Kidney (tissue), 22 donors: ENCODE results near the gene CRYBG1. TPM values are rescaled to one million over a fixed set of nuclear protein-coding genes. Genes with fewer than 3 reads are reported as not detected.

Experiments used
- DNase-seq, 5 donors: peaks; one replicate each; pipeline ENCODE4 v3.0.0-alpha.2; 2013 to 2020
- FAIRE-seq: peaks from 2 replicates; lab custom pipeline; 2012; peaks lifted over from hg19 to GRCh38; lab: Jason Lieb, UNC
- H3K27ac ChIP-seq, 2 donors: one replicate each; pipeline ENCODE4 v1.7.0; 2013; ENCODE audit warnings: low read depth in 2 of 2, low read length in 2 of 2, inconsistent platforms in 1 of 2
- H3K27me3 ChIP-seq: one replicate; pipeline ENCODE4 v1.7.1; 2013; ENCODE audit warnings: low read length, inconsistent platforms; ENCODE audit not compliant: control insufficient read depth, insufficient read depth
- H3K36me3 ChIP-seq, 3 donors: one replicate each; pipeline versions ENCODE4 v1.7.0 to v1.7.1; 2013; ENCODE audit warnings: low read length in 3 of 3, control low read depth in 1 of 3, inconsistent platforms in 1 of 3; ENCODE audit not compliant: insufficient read depth in 3 of 3, control insufficient read depth in 2 of 3
- H3K4me1 ChIP-seq, 3 donors: one replicate each; pipeline versions ENCODE4 v1.7.0 to v1.7.1; 2013; ENCODE audit warnings: low read length in 3 of 3, inconsistent platforms in 1 of 3, low read depth in 1 of 3; ENCODE audit not compliant: control insufficient read depth in 2 of 3, insufficient read depth in 2 of 3
- H3K4me3 ChIP-seq, 3 donors: one replicate each; pipeline versions ENCODE4 v1.7.0 to v1.8.1; 2013; ENCODE audit warnings: low read length in 3 of 3, control low read depth in 1 of 3, inconsistent platforms in 1 of 3
- H3K9ac ChIP-seq, 3 donors: one replicate each; pipeline versions ENCODE4 v1.7.0 to v1.7.1; 2013; ENCODE audit warnings: low read length in 3 of 3, control low read depth in 1 of 3, inconsistent platforms in 1 of 3
- H3K9me3 ChIP-seq, 3 donors: one replicate each; pipeline versions ENCODE4 v1.7.0 to v1.7.1; 2013; ENCODE audit warnings: low read length in 3 of 3, control low read depth in 1 of 3, inconsistent platforms in 1 of 3; ENCODE audit not compliant: control insufficient read depth in 2 of 3, insufficient read depth in 1 of 3
- intact Hi-C: fragments of 100-400 bp; cut with DNase I; formaldehyde crosslinking; loops from one replicate; pipeline ENCODE4 v1.11.1; 2022
- long read RNA-seq, 10 donors: library from polyadenylated mRNA in 1 of 10; unstranded in 1 of 10; transcript quantifications; one replicate each; pipeline ENCODE4 v2.0.0 and lab custom pipeline, GENCODE V29; 2021 to 2026
- polyA plus RNA-seq: library from polyadenylated mRNA; stranded (reverse); fragments of 350-450 nt; fragmentation: Illumina TruSeq; extraction: RNeasy Lipid Tissue Mini Kit (QIAGEN cat#74804); gene quantifications from one replicate; pipeline ENCODE4 v1.2.3, GENCODE V29; 2014; ENCODE audit warnings: low read depth, low replicate concordance; ENCODE audit not compliant: insufficient read depth
- total RNA-seq: library from RNA; stranded (reverse); fragmentation: NEBNext Ultra II Directional; extraction: Animal tissue kit (Norgen Biotek cat#: 25700); gene quantifications from one replicate; pipeline ENCODE4 v1.2.1, GENCODE V29; 2021
- TF ChIP-seq, protein P1 (sequence below): IDR thresholded peaks from 3 replicates; pipeline ENCODE4 v1.5.1; 2012; ENCODE audit warnings: mild to moderate bottlenecking, moderate library complexity, borderline replicate concordance; ENCODE audit not compliant: insufficient read depth; ENCODE audit errors: extremely low read depth
- donor health status: control.
- donor health status: control.
- donor health status: control.
- donor health status: control.
- donor health status: control.
- donor health status: DM: yes; HTN: yes; CAD: no.
- donor health status: Normal renal cell carcinoma (clear cell type).

Gene CRYBG1, protein sequence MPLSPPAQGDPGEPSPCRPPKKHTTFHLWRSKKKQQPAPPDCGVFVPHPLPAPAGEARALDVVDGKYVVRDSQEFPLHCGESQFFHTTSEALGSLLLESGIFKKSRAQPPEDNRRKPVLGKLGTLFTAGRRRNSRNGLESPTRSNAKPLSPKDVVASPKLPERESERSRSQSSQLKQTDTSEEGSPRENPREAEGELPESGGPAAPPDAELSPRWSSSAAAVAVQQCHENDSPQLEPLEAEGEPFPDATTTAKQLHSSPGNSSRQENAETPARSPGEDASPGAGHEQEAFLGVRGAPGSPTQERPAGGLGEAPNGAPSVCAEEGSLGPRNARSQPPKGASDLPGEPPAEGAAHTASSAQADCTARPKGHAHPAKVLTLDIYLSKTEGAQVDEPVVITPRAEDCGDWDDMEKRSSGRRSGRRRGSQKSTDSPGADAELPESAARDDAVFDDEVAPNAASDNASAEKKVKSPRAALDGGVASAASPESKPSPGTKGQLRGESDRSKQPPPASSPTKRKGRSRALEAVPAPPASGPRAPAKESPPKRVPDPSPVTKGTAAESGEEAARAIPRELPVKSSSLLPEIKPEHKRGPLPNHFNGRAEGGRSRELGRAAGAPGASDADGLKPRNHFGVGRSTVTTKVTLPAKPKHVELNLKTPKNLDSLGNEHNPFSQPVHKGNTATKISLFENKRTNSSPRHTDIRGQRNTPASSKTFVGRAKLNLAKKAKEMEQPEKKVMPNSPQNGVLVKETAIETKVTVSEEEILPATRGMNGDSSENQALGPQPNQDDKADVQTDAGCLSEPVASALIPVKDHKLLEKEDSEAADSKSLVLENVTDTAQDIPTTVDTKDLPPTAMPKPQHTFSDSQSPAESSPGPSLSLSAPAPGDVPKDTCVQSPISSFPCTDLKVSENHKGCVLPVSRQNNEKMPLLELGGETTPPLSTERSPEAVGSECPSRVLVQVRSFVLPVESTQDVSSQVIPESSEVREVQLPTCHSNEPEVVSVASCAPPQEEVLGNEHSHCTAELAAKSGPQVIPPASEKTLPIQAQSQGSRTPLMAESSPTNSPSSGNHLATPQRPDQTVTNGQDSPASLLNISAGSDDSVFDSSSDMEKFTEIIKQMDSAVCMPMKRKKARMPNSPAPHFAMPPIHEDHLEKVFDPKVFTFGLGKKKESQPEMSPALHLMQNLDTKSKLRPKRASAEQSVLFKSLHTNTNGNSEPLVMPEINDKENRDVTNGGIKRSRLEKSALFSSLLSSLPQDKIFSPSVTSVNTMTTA (N-terminal part only)
- total RNA-seq (32.6 TPM), polyA plus RNA-seq (7.0 TPM)
- long read RNA-seq, donor 1: 0 reads
- long read RNA-seq, donor 2, full-length matches to known transcripts: 3 of 3 reads
- long read RNA-seq, donor 2, partial matches to known transcripts: 0 of 3 reads
- long read RNA-seq, donor 2, other reads (novel, unspliced or antisense): 0 of 3 reads
- long read RNA-seq, donor 3, partial matches to known transcripts: 12 of 12 reads
- long read RNA-seq, donor 3, other reads (novel, unspliced or antisense): 0 of 12 reads
- long read RNA-seq, donor 4, full-length matches to known transcripts: 1 of 8 reads
- long read RNA-seq, donor 4, partial matches to known transcripts: 7 of 8 reads
- long read RNA-seq, donor 4, other reads (novel, unspliced or antisense): 0 of 8 reads
- long read RNA-seq, donor 5: 0 reads
- long read RNA-seq, donor 6, partial matches to known transcripts: 13 of 13 reads
- long read RNA-seq, donor 6, other reads (novel, unspliced or antisense): 0 of 13 reads
- long read RNA-seq, donor 7, partial matches to known transcripts: 9 of 13 reads
- long read RNA-seq, donor 7, other reads (novel, unspliced or antisense): 4 of 13 reads
- long read RNA-seq, donor 8, full-length matches to known transcripts: 1 of 7 reads
- long read RNA-seq, donor 8, partial matches to known transcripts: 6 of 7 reads
- long read RNA-seq, donor 8, other reads (novel, unspliced or antisense): 0 of 7 reads
- long read RNA-seq, donor 9, full-length matches to known transcripts: 1 of 1 reads
- long read RNA-seq, donor 9, partial matches to known transcripts: 0 of 1 reads
- long read RNA-seq, donor 9, other reads (novel, unspliced or antisense): 0 of 1 reads
- long read RNA-seq, donor 10, partial matches to known transcripts: 9 of 16 reads
- long read RNA-seq, donor 10, other reads (novel, unspliced or antisense): 7 of 16 reads

DNA sequence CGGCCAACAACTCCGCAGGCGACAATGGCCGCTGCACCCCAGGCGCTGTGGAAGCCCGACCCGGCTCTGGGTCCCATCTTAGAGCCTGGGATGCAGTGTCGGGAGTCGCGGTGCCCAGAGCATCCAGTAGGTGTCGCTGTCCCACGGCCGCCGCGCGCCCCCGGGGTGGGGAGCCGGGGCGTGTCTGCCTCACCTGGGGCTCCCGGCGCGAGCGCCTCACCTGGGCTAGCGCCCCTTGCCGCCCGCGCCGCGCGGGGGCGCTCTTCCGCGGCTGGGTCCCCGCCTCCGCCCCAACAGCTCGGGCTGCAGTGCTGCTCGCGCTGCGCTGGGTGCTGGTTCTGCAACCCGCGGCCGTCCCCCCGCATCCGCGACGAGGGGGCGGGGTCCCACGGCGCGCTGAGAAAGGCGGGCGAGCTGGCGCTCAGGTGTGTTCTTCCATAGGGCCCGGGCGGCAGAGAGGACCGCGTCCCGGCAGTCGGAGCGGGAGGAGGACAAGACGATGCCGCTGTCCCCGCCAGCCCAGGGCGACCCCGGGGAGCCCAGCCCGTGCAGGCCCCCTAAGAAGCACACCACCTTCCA is at the start of gene CRYBG1:
Gene CRYBG1 (plus strand): TSS at position 308 of the 579 bp plus-strand sequence. CDS start 192 bp downstream, at position 500.
- peaks cover 0 to 4% (median 2%) of the 10 kb centered on the region in 3 donors for H3K4me1 ChIP-seq
- TF ChIP-seq, protein P1, sequence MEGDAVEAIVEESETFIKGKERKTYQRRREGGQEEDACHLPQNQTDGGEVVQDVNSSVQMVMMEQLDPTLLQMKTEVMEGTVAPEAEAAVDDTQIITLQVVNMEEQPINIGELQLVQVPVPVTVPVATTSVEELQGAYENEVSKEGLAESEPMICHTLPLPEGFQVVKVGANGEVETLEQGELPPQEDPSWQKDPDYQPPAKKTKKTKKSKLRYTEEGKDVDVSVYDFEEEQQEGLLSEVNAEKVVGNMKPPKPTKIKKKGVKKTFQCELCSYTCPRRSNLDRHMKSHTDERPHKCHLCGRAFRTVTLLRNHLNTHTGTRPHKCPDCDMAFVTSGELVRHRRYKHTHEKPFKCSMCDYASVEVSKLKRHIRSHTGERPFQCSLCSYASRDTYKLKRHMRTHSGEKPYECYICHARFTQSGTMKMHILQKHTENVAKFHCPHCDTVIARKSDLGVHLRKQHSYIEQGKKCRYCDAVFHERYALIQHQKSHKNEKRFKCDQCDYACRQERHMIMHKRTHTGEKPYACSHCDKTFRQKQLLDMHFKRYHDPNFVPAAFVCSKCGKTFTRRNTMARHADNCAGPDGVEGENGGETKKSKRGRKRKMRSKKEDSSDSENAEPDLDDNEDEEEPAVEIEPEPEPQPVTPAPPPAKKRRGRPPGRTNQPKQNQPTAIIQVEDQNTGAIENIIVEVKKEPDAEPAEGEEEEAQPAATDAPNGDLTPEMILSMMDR: peak; percentile 81
- intact Hi-C loops: no loop called here
- no peaks in the 10 kb centered on the region for H3K27me3 ChIP-seq
- peak within 1 kb of the TSS; percentile 42 to 55 (median 55) for H3K4me3 ChIP-seq
- H3K27ac ChIP-seq: peak within 1 kb of the TSS; percentile 33 to 41
- no peak for FAIRE-seq
- H3K9ac ChIP-seq: peak within 1 kb of the TSS; percentile 11 to 58 (median 20)
- no peaks in the 10 kb centered on the region for H3K9me3 ChIP-seq
- H3K36me3 ChIP-seq: no peaks in the 10 kb centered on the region
- peak; percentile 80 to 90 (median 83) for DNase-seq

DNA sequence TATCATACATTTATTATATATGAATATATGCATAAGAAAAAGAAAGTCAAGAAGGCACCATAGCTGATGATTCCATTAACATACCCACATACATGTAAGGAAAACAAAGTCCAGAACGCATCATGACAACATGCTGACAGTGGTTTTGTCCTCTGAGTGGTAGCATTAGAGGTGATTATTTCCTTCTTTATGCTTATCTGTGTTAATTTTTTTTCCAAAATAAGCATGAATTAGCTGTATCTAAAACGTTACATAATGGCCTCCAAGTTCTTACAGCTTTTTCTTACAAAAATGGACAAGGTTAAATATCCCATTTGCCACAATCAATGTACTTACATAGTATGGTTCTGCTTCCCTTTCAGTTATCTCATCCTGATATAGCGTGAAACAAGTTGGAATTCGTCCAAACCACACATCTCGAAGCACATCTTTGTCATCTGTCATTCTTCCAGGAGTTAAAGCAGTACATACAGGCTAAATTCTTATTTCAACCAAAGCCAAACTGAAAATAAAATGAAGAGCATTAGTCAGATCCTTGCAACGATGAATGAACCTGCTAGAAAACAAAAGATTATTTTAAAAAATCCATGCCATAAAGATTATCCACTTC is 44.6 kb upstream of the CRYBG1 start:
- FAIRE-seq (no peak), DNase-seq (no peak)
- Histone ChIP-seq H3K9ac (no peak overlapping the region), H3K27me3 (no peaks in the 10 kb centered on the region), H3K4me3 (no peak overlapping the region), H3K27ac (no peak overlapping the region), H3K4me1 (no peaks in the 10 kb centered on the region), H3K9me3 (no peaks in the 10 kb centered on the region), H3K36me3 (peaks cover 0 to 8% (median 7%) of the 10 kb centered on the region in 3 donors)
- TF ChIP-seq, protein P1: no peak
- intact Hi-C loops: no loop called here
